H1 (cell line): ENCODE results near the gene IL26. TPM values are rescaled to one million over a fixed set of nuclear protein-coding genes. Genes with fewer than 3 reads are reported as not detected.

Source experiments
- CEBPB ChIP-seq: IDR thresholded peaks from 2 replicates; pipeline ENCODE4 v1.6.1; 2012; ENCODE audit warnings: low read depth, low read length
- FOSL1 ChIP-seq: IDR thresholded peaks from 2 replicates; pipeline ENCODE4 v1.6.1; 2011; ENCODE audit warnings: mild to moderate bottlenecking, low read depth, low read length, moderate library complexity; ENCODE audit not compliant: insufficient read depth
- KDM5A ChIP-seq: fragments of 200-600 bp; IDR thresholded peaks from 2 replicates; pipeline ENCODE4 v1.7.1; 2012; ENCODE audit warnings: mild to moderate bottlenecking, low read length, inconsistent platforms, mixed read lengths
- RXRA ChIP-seq: IDR thresholded peaks from 2 replicates; pipeline ENCODE4 v1.6.1; 2011; ENCODE audit warnings: low read depth, mild to moderate bottlenecking, low read length, moderate library complexity; ENCODE audit not compliant: insufficient read depth
- SP4 ChIP-seq: IDR thresholded peaks from 2 replicates; pipeline ENCODE4 v1.6.1; 2012; ENCODE audit warnings: low read length, inconsistent platforms
- TCF12 ChIP-seq: IDR thresholded peaks from 2 replicates; pipeline ENCODE4 v1.6.1; 2011; ENCODE audit warnings: low read depth, mild to moderate bottlenecking, low read length
- polyA plus RNA-seq, 7 experiments: library from polyadenylated mRNA; depleted of rRNA in 3 of 7; stranded (reverse) in 5 of 7; unstranded in 2 of 7; fragments of >200 nt in 5 of 7; fragments of 200-250 nt in 2 of 7; gene quantifications; 1 replicate in 5 of 7; 2 replicates in 1 of 7; 4 replicates in 1 of 7; pipeline versions ENCODE4 v1.2.1 to v1.2.3, GENCODE V29; 2011 to 2013; ENCODE audit warnings: missing spikeins in 2 of 7, mixed read lengths in 2 of 7
- total RNA-seq: library from RNA; stranded (reverse); fragmentation: NEBNext Ultra II Directional; extraction: Animal tissue kit (Norgen Biotek cat#: 25700); gene quantifications from 2 replicates; pipeline ENCODE4 v1.2.1, GENCODE V29; 2021

IL26 gene
- total and polyA plus RNA-seq, 2 of the 8 experiments (the other 6 are each of a cell fraction or from before 2014, with no cell fraction given), result not detected

DNA sequence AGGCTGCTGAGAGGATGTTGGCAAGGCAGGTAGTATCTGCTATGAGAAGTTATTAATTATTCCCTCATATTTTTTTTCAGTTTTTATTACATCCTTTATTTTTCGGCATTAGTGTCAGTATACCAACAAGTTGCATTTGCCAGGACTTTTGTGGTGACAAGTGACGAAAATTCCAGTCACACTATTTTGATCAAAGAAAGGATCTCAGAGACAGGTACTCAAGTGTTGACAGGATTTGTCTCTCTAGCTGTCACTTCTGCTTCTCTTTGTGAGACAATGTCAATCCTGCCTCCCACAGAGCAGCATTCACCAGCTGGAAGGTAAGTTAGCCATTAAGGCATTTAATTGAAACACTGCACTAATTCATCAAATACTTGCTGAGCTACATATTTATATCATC is 48.0 kb downstream of the IL26 start (continued):
- TF ChIP-seq RXRA (no peak), FOSL1 (no peak), KDM5A (no peak), TCF12 (no peak), SP4 (no peak), CEBPB (no peak)
